Measurements from ENCODE around the gene WIPF1. TPM values are rescaled to one million over a fixed set of nuclear protein-coding genes. Genes with fewer than 3 reads are reported as not detected.

WIPF1 gene
- total and polyA plus RNA-seq, 10 donors = 74.9 to 265 (median 175) TPM

GRCh38 chr2:174603280-174603679, 5.7 kb upstream of the WIPF1 start:
- Histone ChIP-seq H3K36me3 (peaks cover 0 to 31% (median 0%) of the 10 kb centered on the region in 6 donors), H3K27me3 (replicated peaks in 1 of 7) (no peaks in the 10 kb centered on the region), H3K4me1 (peaks cover 34 to 100% (median 78%) of the 10 kb centered on the region in 6 donors), H3K4me3 (no peak overlapping the region), H3K9me3 (no peaks in the 10 kb centered on the region), H3K27ac (peak overlapping the region in 4 of 8 donors; percentile 35 to 95 (median 69))
- WGBS, 5 donors = 32 to 44% (median 39%) methylated on average over 3 of the region's 3 CpGs
- intact Hi-C loops (cut with DNase I; ENCODE audit: low total_unique reads) = loop anchor here (10.0 kb wide), 1 partner anchor 138 kb away; no protein-coding TSS in a partner anchor
- DNase-seq = peak; percentile 70
- TF ChIP-seq POLR2AphosphoS5 (IDR thresholded peaks at IDR 0.05) = peak in 1 of 3 donors; percentile 70
- peak in 10 of 11 experiments; percentile 15 to 69 (median 52) for TF ChIP-seq CTCF (IDR thresholded peaks at IDR 0.05 in 8 of 11, conservative IDR thresholded peaks at IDR 0.05 in 3 of 11)
- TF ChIP-seq POLR2A (IDR thresholded peaks at IDR 0.05) = no peak

- Histone ChIP-seq H3K36me3 (peaks cover 0 to 29% (median 0%) of the 10 kb centered on the region in 6 donors), H3K27ac (peak overlapping the region in 4 of 8 donors; percentile 35 to 95 (median 69)), H3K4me3 (no peak overlapping the region), H3K4me1 (peaks cover 35 to 100% (median 78%) of the 10 kb centered on the region in 6 donors), H3K9me3 (no peaks in the 10 kb centered on the region), H3K27me3 (replicated peaks in 1 of 7) (no peaks in the 10 kb centered on the region)
- no peak for DNase-seq
- TF ChIP-seq CTCF (IDR thresholded peaks at IDR 0.05 in 8 of 11, conservative IDR thresholded peaks at IDR 0.05 in 3 of 11) (no peak), POLR2AphosphoS5 (IDR thresholded peaks at IDR 0.05) (no peak), POLR2A (IDR thresholded peaks at IDR 0.05) (no peak)
- WGBS, 5 donors = 87 to 98% (median 95%) methylated on average over 3 of the region's 3 CpGs
- intact Hi-C loops (cut with DNase I; ENCODE audit: low total_unique reads) = loop anchor here (10.0 kb wide), 1 partner anchor 138 kb away; no protein-coding TSS in a partner anchor
These were observed 5.1 kb upstream of the WIPF1 start for GRCh38 chr2:174602745-174603144.

GRCh38 chr2:174600349-174600748, 2.7 kb upstream of the WIPF1 start:
- Histone ChIP-seq H3K36me3 (peaks cover 0 to 29% (median 0%) of the 10 kb centered on the region in 6 donors), H3K4me1 (peaks cover 26 to 100% (median 60%) of the 10 kb centered on the region in 6 donors), H3K9me3 (no peaks in the 10 kb centered on the region), H3K4me3 (peak overlapping the region in 1 of 8 donors; percentile 74), H3K27ac (peak overlapping the region; percentile 66 to 97 (median 94)), H3K27me3 (replicated peaks in 1 of 7) (no peaks in the 10 kb centered on the region)
- no peak for DNase-seq
- intact Hi-C loops (cut with DNase I; ENCODE audit: low total_unique reads) = loop anchor here (10.0 kb wide), 1 partner anchor 136 kb away; no protein-coding TSS in a partner anchor
- 51 to 68% (median 57%) methylated on average over 4 of the region's 4 CpGs for WGBS, 5 donors
- no peak for TF ChIP-seq CTCF (IDR thresholded peaks at IDR 0.05 in 8 of 11, conservative IDR thresholded peaks at IDR 0.05 in 3 of 11)
- TF ChIP-seq POLR2AphosphoS5 (IDR thresholded peaks at IDR 0.05) = peak in 1 of 3 donors; percentile 52
- TF ChIP-seq POLR2A (IDR thresholded peaks at IDR 0.05) = peak in 1 of 3 donors; percentile 33

GRCh38 chr2:174599310-174599921, 1.8 kb upstream of the WIPF1 start:
- Histone ChIP-seq H3K9me3 (no peaks in the 10 kb centered on the region), H3K4me1 (peaks cover 26 to 100% (median 66%) of the 10 kb centered on the region in 6 donors), H3K27me3 (replicated peaks in 1 of 7) (no peaks in the 10 kb centered on the region), H3K27ac (peak overlapping the region; percentile 66 to 97 (median 94)), H3K4me3 (peak overlapping the region in 1 of 8 donors; percentile 74), H3K36me3 (peaks cover 0 to 19% (median 0%) of the 10 kb centered on the region in 6 donors)
- intact Hi-C loops (cut with DNase I; ENCODE audit: low total_unique reads) = no loop called here
- no peak for TF ChIP-seq CTCF (IDR thresholded peaks at IDR 0.05 in 8 of 11, conservative IDR thresholded peaks at IDR 0.05 in 3 of 11)
- peak in 1 of 3 donors; percentile 3 for TF ChIP-seq POLR2A (IDR thresholded peaks at IDR 0.05)
- no peak for TF ChIP-seq POLR2AphosphoS5 (IDR thresholded peaks at IDR 0.05)
- WGBS, 5 donors = 52 to 75% (median 60%) methylated on average over 6 of the region's 6 CpGs
- DNase-seq = peak; percentile 76
